ENCODE data around the gene RWDD2A.

Gene RWDD2A

GRCh38 chr6:83218646-83219045 is 25.5 kb downstream of the RWDD2A start:
- POLR2A ChIA-PET = no interaction called here
- Histone ChIP-seq H3K9me3 (ENCODE audit: control insufficient read depth, insufficient read depth, low read depth, low read length) (no peaks in the 10 kb centered on the region), H3K4me1 (ENCODE audit: control insufficient read depth, insufficient read depth, low read length) (no peaks in the 10 kb centered on the region), H3K4me3 (ENCODE audit: low read depth, low read length) (no peak overlapping the region), H3K36me3 (ENCODE audit: control insufficient read depth in 2 of 2, insufficient read depth in 1 of 2, low read length in 2 of 2) (peaks cover 0 to 15% of the 10 kb centered on the region in 2 experiments; a peak in 1 of 3 replicates), H3K27ac (ENCODE audit: extremely low read depth, low read depth, low read length) (no peak overlapping the region)
- CTCF ChIA-PET = interaction anchor here (1.5 to 9.0 kb wide), 4 partner anchors 15 to 294 kb away, joined by 5 to 240 read pairs (median 62); partner anchors contain the start of genes DOP1A, PRSS35 and UBE3D
- no peak for TF ChIP-seq ZNF521 (tag by site-specific recombination; IDR thresholded peaks at IDR 0.05)
- no peak for TF ChIP-seq ZNF677 (tag by site-specific recombination; IDR thresholded peaks at IDR 0.05)
- no peak for TF ChIP-seq ZNF274 (IDR thresholded peaks at IDR 0.05; ENCODE audit: low read length)
- TF ChIP-seq ZNF274 (tag by site-specific recombination; IDR thresholded peaks at IDR 0.05; ENCODE audit: borderline replicate concordance) = no peak
- no peak for TF ChIP-seq ZNF530 (tag by site-specific recombination; IDR thresholded peaks at IDR 0.05; ENCODE audit: low read depth)
- TF ChIP-seq ZNF248 (tag by site-specific recombination; IDR thresholded peaks at IDR 0.05) = no peak
- no peak for TF ChIP-seq MZF1 (tag by site-specific recombination; IDR thresholded peaks at IDR 0.05; ENCODE audit: borderline replicate concordance)
- no peak for TF ChIP-seq ZNF404 (tag by site-specific recombination; IDR thresholded peaks at IDR 0.05)
- no peak for TF ChIP-seq ZNF544 (tag by site-specific recombination; IDR thresholded peaks at IDR 0.05)
- TF ChIP-seq ZSCAN23 (tag by site-specific recombination; IDR thresholded peaks at IDR 0.05) = no peak
- TF ChIP-seq ZNF394 (tag by site-specific recombination; IDR thresholded peaks at IDR 0.05; ENCODE audit: borderline replicate concordance) = no peak
- TF ChIP-seq ZNF169 (tag by site-specific recombination; IDR thresholded peaks at IDR 0.05) = no peak
- TF ChIP-seq AEBP2 (tag by site-specific recombination; IDR thresholded peaks at IDR 0.05; ENCODE audit: borderline replicate concordance) = no peak
- no peak for TF ChIP-seq ZNF324 (tag by site-specific recombination; IDR thresholded peaks at IDR 0.05)
- no peak for TF ChIP-seq ZBTB48 (tag by site-specific recombination; IDR thresholded peaks at IDR 0.05)
- TF ChIP-seq ZNF211 (tag by site-specific recombination; IDR thresholded peaks at IDR 0.05; ENCODE audit: low read depth) = no peak
- no peak for TF ChIP-seq PATZ1 (tag by site-specific recombination; IDR thresholded peaks at IDR 0.05)
- no peak for TF ChIP-seq ZNF791 (tag by site-specific recombination; IDR thresholded peaks at IDR 0.05)
- TF ChIP-seq ZNF654 (tag by site-specific recombination; IDR thresholded peaks at IDR 0.05; ENCODE audit: low read depth) = no peak
- no peak for TF ChIP-seq ZNF23 (tag by site-specific recombination; IDR thresholded peaks at IDR 0.05; ENCODE audit: borderline replicate concordance)

- no peak overlapping the region for H3K4me3 ChIP-seq (ENCODE audit: low read depth, low read length)
- peaks cover 0 to 18% of the 10 kb centered on the region in 2 experiments; a peak in 1 of 3 replicates for H3K36me3 ChIP-seq (ENCODE audit: control insufficient read depth in 2 of 2, insufficient read depth in 1 of 2, low read length in 2 of 2)
- CTCF ChIA-PET = interaction anchor here (0.6 to 9.0 kb wide), 6 partner anchors 33 to 349 kb away, joined by 3 to 240 read pairs (median 9); partner anchors contain the start of genes DOP1A, PRSS35 and UBE3D
- no peaks in the 10 kb centered on the region for H3K9me3 ChIP-seq (ENCODE audit: control insufficient read depth, insufficient read depth, low read depth, low read length)
- H3K4me1 ChIP-seq (ENCODE audit: control insufficient read depth, insufficient read depth, low read length) = no peaks in the 10 kb centered on the region
- POLR2A ChIA-PET = interaction anchor here (0.7 kb wide), 1 partner anchor 293 kb away, joined by 3 read pairs; no protein-coding TSS in a partner anchor
- H3K27ac ChIP-seq (ENCODE audit: extremely low read depth, low read depth, low read length) = no peak overlapping the region
- TF ChIP-seq ZNF426 (tag by site-specific recombination; IDR thresholded peaks at IDR 0.05) (no peak), ZNF830 (tag by site-specific recombination; IDR thresholded peaks at IDR 0.05; ENCODE audit: low read depth) (no peak), ZNF18 (tag by site-specific recombination; IDR thresholded peaks at IDR 0.05) (no peak), ZNF768 (tag by site-specific recombination; IDR thresholded peaks at IDR 0.05) (no peak), KLF10 (tag by site-specific recombination; IDR thresholded peaks at IDR 0.05) (no peak), ZNF501 (tag by site-specific recombination; IDR thresholded peaks at IDR 0.05) (no peak), ZBTB1 (tag by site-specific recombination; IDR thresholded peaks at IDR 0.05) (no peak), ZNF138 (tag by site-specific recombination; IDR thresholded peaks at IDR 0.05; ENCODE audit: borderline replicate concordance) (no peak), PRDM6 (tag by site-specific recombination; IDR thresholded peaks at IDR 0.05) (no peak), ZFP41 (tag by site-specific recombination; IDR thresholded peaks at IDR 0.05; ENCODE audit: borderline replicate concordance) (no peak)
Measured at GRCh38 chr6:83220121-83220520, 27.0 kb downstream of the RWDD2A start.
